NCI-H460 (cell line): Measurements from ENCODE around the gene KIR3DL2. TPM values are rescaled to one million over a fixed set of nuclear protein-coding genes. Genes with fewer than 3 reads are reported as not detected.

Experiments
- small RNA-seq, 2 experiments: library from RNA; depleted of rRNA; stranded (forward); fragments of <200 nt; gene quantifications; one replicate each; pipeline ENCODE3, GENCODE V24; 2014
- total RNA-seq: library from RNA; depleted of rRNA; stranded (reverse); fragments of >200 nt; shearing (Covaris generic); gene quantifications from 2 replicates; pipeline ENCODE4 v1.2.3, GENCODE V29; 2014; rRNA removed

Gene KIR3DL2
- total RNA-seq, 1 experiment from 2014 or later, result not detected

Small RNA genes lying within 50 kb of the gene (small RNA-seq; reads per million reads assigned to genes)
- 0 to 0.06 reads per million in 2 experiments for gene RNU6-222P

Other genes with a start within 250 kb of the KIR3DL2 start
- gene LILRB1, start 220.0 kb upstream of the KIR3DL2 start, total RNA-seq, result not detected in 2 replicates
- gene LILRB4, start 187.5 kb upstream of the KIR3DL2 start, total RNA-seq, result not detected in 2 replicates
- gene KIR3DL3, start 126.0 kb upstream of the KIR3DL2 start, total RNA-seq, result not detected in 2 replicates
- gene KIR2DL3, start 111.9 kb upstream of the KIR3DL2 start, total RNA-seq, result not detected in 2 replicates
- gene KIR2DL1, start 80.7 kb upstream of the KIR3DL2 start, total RNA-seq, result not detected in 2 replicates
- gene KIR2DL4, start 46.8 kb upstream of the KIR3DL2 start, total RNA-seq, result not detected in 2 replicates
- not detected in 2 replicates for gene KIR3DL1, start 34.0 kb upstream of the KIR3DL2 start, total RNA-seq
- not detected in 2 replicates for gene KIR2DS4, start 17.8 kb upstream of the KIR3DL2 start, total RNA-seq
- not detected in 2 replicates for gene FCAR, start 23.8 kb downstream of the KIR3DL2 start, total RNA-seq
- gene NCR1, start 55.7 kb downstream of the KIR3DL2 start, total RNA-seq, result not detected in 2 replicates
- not detected in 2 replicates for gene NLRP7, start 97.1 kb downstream of the KIR3DL2 start, total RNA-seq
- gene NLRP2, start 115.9 kb downstream of the KIR3DL2 start, total RNA-seq, result not detected in 2 replicates
- 0.17 TPM in 1 of 2 replicates, not detected in the other for gene GP6, start 187.8 kb downstream of the KIR3DL2 start, total RNA-seq
- gene RDH13, start 212.7 kb downstream of the KIR3DL2 start, total RNA-seq, result 12.2 and 14.1 TPM in 2 replicates
- 3.9 and 5.4 TPM in 2 replicates for gene EPS8L1, start 225.4 kb downstream of the KIR3DL2 start, total RNA-seq